Measurements from ENCODE around the gene ZNHIT1.

Gene ZNHIT1

GRCh38 chr7:101235050-101235449 is 17.1 kb downstream of the ZNHIT1 start:
- Histone ChIP-seq H3K27me3 (ENCODE audit: insufficient read depth, poor library complexity, severe bottlenecking) (no peaks in the 10 kb centered on the region), H3K4me3 (replicated peaks; ENCODE audit: insufficient read depth, low read length) (no peak overlapping the region), H3K27ac (replicated peaks) (no peak overlapping the region)
- no peak for TF ChIP-seq POLR2AphosphoS5 (IDR thresholded peaks at IDR 0.05; ENCODE audit: low read depth)
- no peak for TF ChIP-seq REST (IDR thresholded peaks at IDR 0.05; ENCODE audit: insufficient replicate concordance, low read depth)
- no peak for TF ChIP-seq GABPA (IDR thresholded peaks at IDR 0.05; ENCODE audit: low read depth)
- no peak for TF ChIP-seq SPI1 (IDR thresholded peaks at IDR 0.05; ENCODE audit: borderline replicate concordance, low read depth)
- TF ChIP-seq CTCF (IDR thresholded peaks at IDR 0.05; ENCODE audit: insufficient read depth, low read length): no peak
- DNase-seq (ENCODE audit: low read depth in 1 of 2, low spot score in 1 of 2): no peak

- Histone ChIP-seq H3K4me3 (replicated peaks; ENCODE audit: insufficient read depth, low read length) (no peak overlapping the region), H3K27me3 (ENCODE audit: insufficient read depth, poor library complexity, severe bottlenecking) (no peaks in the 10 kb centered on the region), H3K27ac (replicated peaks) (no peak overlapping the region)
- TF ChIP-seq GABPA (IDR thresholded peaks at IDR 0.05; ENCODE audit: low read depth) (no peak), SPI1 (IDR thresholded peaks at IDR 0.05; ENCODE audit: borderline replicate concordance, low read depth) (no peak), POLR2AphosphoS5 (IDR thresholded peaks at IDR 0.05; ENCODE audit: low read depth) (no peak), REST (IDR thresholded peaks at IDR 0.05; ENCODE audit: insufficient replicate concordance, low read depth) (no peak), CTCF (IDR thresholded peaks at IDR 0.05; ENCODE audit: insufficient read depth, low read length) (no peak)
- DNase-seq (ENCODE audit: low read depth in 1 of 2, low spot score in 1 of 2): no peak
These were observed 17.6 kb downstream of the ZNHIT1 start for GRCh38 chr7:101235522-101235921.

- H3K27ac ChIP-seq (replicated peaks): no peak overlapping the region
- H3K27me3 ChIP-seq (ENCODE audit: insufficient read depth, poor library complexity, severe bottlenecking): no peaks in the 10 kb centered on the region
- TF ChIP-seq SPI1 (IDR thresholded peaks at IDR 0.05; ENCODE audit: borderline replicate concordance, low read depth): no peak
- TF ChIP-seq POLR2AphosphoS5 (IDR thresholded peaks at IDR 0.05; ENCODE audit: low read depth): no peak
- TF ChIP-seq GABPA (IDR thresholded peaks at IDR 0.05; ENCODE audit: low read depth): no peak
- TF ChIP-seq REST (IDR thresholded peaks at IDR 0.05; ENCODE audit: insufficient replicate concordance, low read depth): no peak
- TF ChIP-seq CTCF (IDR thresholded peaks at IDR 0.05; ENCODE audit: insufficient read depth, low read length): no peak
- H3K4me3 ChIP-seq (replicated peaks; ENCODE audit: insufficient read depth, low read length): no peak overlapping the region
- DNase-seq (ENCODE audit: low read depth in 1 of 2, low spot score in 1 of 2): no peak
These were observed 18.4 kb downstream of the ZNHIT1 start for GRCh38 chr7:101236292-101236835.
